Measurements from ENCODE around the gene PREB. TPM values are rescaled to one million over a fixed set of nuclear protein-coding genes. Genes with fewer than 3 reads are reported as not detected.
A peak's percentile ranks its signal among the peaks of the same experiment; 100 is the strongest.

Gene PREB
- total RNA-seq, 1 experiment from 2014 or later: 52.7 TPM

- ChIA-PET CTCF (interaction anchor here (0.7 kb wide), 1 partner anchor 321 kb away, joined by 6 read pairs; no protein-coding TSS in a partner anchor), POLR2A (ENCODE audit: low non-redundant PET) (no interaction called here)
- no peak for TF ChIP-seq CTCF (conservative IDR thresholded peaks at IDR 0.05; ENCODE audit: low read depth, low read length)
- TF ChIP-seq EZH2 (IDR thresholded peaks at IDR 0.05; ENCODE audit: borderline replicate concordance, low read depth, low read length, poor library complexity, severe bottlenecking): no peak
- Histone ChIP-seq H3K27me3 (replicated peaks; ENCODE audit: insufficient read depth, low read depth, low read length, poor library complexity) (no peaks in the 10 kb centered on the region), H3K4me3 (ENCODE audit: low read depth, low read length, poor library complexity, severe bottlenecking) (peak overlapping the region; percentile 81), H3K36me3 (ENCODE audit: insufficient read depth, low read length, poor library complexity, severe bottlenecking) (peaks cover 29% of the 10 kb centered on the region), H3K27ac (ENCODE audit: low read depth, low read length, poor library complexity, severe bottlenecking) (no peak overlapping the region), H3K4me1 (ENCODE audit: insufficient read depth, low read length, poor library complexity, severe bottlenecking) (peaks cover 7% of the 10 kb centered on the region), H3K9me3 (ENCODE audit: low read depth, low read length, poor library complexity, severe bottlenecking) (no peaks in the 10 kb centered on the region)
- no peak for DNase-seq (ENCODE audit: low spot score)
- intact Hi-C loops (cut with micrococcal nuclease; ENCODE audit: unreplicated experiment): no loop called here
- BruUV-seq (replicated peaks): no TSS peak
Observed at GRCh38 chr2:27134781-27135477, 493 bp upstream of the PREB start.

GRCh38 chr2:27133195-27133875 is 1.1 kb downstream of the PREB start:
- peak overlapping the region; percentile 81 for H3K27ac ChIP-seq (ENCODE audit: low read depth, low read length, poor library complexity, severe bottlenecking)
- POLR2A ChIA-PET (ENCODE audit: low non-redundant PET): no interaction called here

GRCh38 chr2:27131429-27131828 is 3.0 kb downstream of the PREB start:
- Histone ChIP-seq H3K27me3 (replicated peaks; ENCODE audit: insufficient read depth, low read depth, low read length, poor library complexity) (no peaks in the 10 kb centered on the region), H3K27ac (ENCODE audit: low read depth, low read length, poor library complexity, severe bottlenecking) (no peak overlapping the region), H3K36me3 (ENCODE audit: insufficient read depth, low read length, poor library complexity, severe bottlenecking) (peaks cover 29% of the 10 kb centered on the region), H3K9me3 (ENCODE audit: low read depth, low read length, poor library complexity, severe bottlenecking) (no peaks in the 10 kb centered on the region), H3K4me1 (ENCODE audit: insufficient read depth, low read length, poor library complexity, severe bottlenecking) (peaks cover 7% of the 10 kb centered on the region), H3K4me3 (ENCODE audit: low read depth, low read length, poor library complexity, severe bottlenecking) (no peak overlapping the region)
- no peak for DNase-seq (ENCODE audit: low spot score)
- TF ChIP-seq EZH2 (IDR thresholded peaks at IDR 0.05; ENCODE audit: borderline replicate concordance, low read depth, low read length, poor library complexity, severe bottlenecking) (no peak), CTCF (conservative IDR thresholded peaks at IDR 0.05; ENCODE audit: low read depth, low read length) (no peak)
- CTCF ChIA-PET: no interaction called here
- POLR2A ChIA-PET (ENCODE audit: low non-redundant PET): no interaction called here
- intact Hi-C loops (cut with micrococcal nuclease; ENCODE audit: unreplicated experiment): no loop called here
- BruUV-seq (replicated peaks): no TSS peak

More at GRCh38 chr2:27133195-27133875, 1.1 kb downstream of the PREB start:
- Histone ChIP-seq H3K36me3 (ENCODE audit: insufficient read depth, low read length, poor library complexity, severe bottlenecking) (peaks cover 29% of the 10 kb centered on the region), H3K27me3 (replicated peaks; ENCODE audit: insufficient read depth, low read depth, low read length, poor library complexity) (no peaks in the 10 kb centered on the region), H3K9me3 (ENCODE audit: low read depth, low read length, poor library complexity, severe bottlenecking) (no peaks in the 10 kb centered on the region), H3K4me1 (ENCODE audit: insufficient read depth, low read length, poor library complexity, severe bottlenecking) (peaks cover 7% of the 10 kb centered on the region), H3K4me3 (ENCODE audit: low read depth, low read length, poor library complexity, severe bottlenecking) (peak overlapping the region; percentile 81)
- DNase-seq (ENCODE audit: low spot score): no peak
- no peak for TF ChIP-seq EZH2 (IDR thresholded peaks at IDR 0.05; ENCODE audit: borderline replicate concordance, low read depth, low read length, poor library complexity, severe bottlenecking)
- CTCF ChIA-PET: interaction anchor here (0.6 to 1.2 kb wide), 3 partner anchors 49 to 147 kb away, joined by 3 to 9 read pairs (median 4); no protein-coding TSS in a partner anchor
- intact Hi-C loops (cut with micrococcal nuclease; ENCODE audit: unreplicated experiment): no loop called here
- TSS peak; percentile 44 for BruUV-seq (replicated peaks)

Measured in A673 (cell line).